KMS-11 (cell line): ENCODE data around the gene VN1R5.
"Not testable (repeated sequence)": the region's sequence is repeated elsewhere in the genome, so short reads cannot be mapped to it uniquely, and the experiment has no call there.

Source experiments
- H2AFZ ChIP-seq: fragments of 200-600 bp; sonication (generic); 2 replicates; pipeline ENCODE4 v1.6.1; 2016; ENCODE audit warnings: antibody characterized with exemption, mixed run types, low read depth
- H3K27ac ChIP-seq: fragments of 200-600 bp; sonication (generic); 2 replicates; pipeline ENCODE4 v1.6.1; 2016; ENCODE audit warnings: mild to moderate bottlenecking, mixed run types
- H3K27me3 ChIP-seq: fragments of 200-600 bp; sonication (generic); 2 replicates; pipeline ENCODE4 v1.6.1; 2017; ENCODE audit warnings: mild to moderate bottlenecking, low read depth, mixed run types, moderate library complexity; ENCODE audit not compliant: insufficient read depth
- H3K36me3 ChIP-seq: fragments of 200-600 bp; sonication (generic); 2 replicates; pipeline ENCODE4 v1.6.1; 2017; ENCODE audit warnings: mild to moderate bottlenecking, mixed run types; ENCODE audit not compliant: insufficient read depth
- H3K4me1 ChIP-seq: fragments of 200-600 bp; sonication (generic); 2 replicates; pipeline ENCODE4 v1.6.1; 2016; ENCODE audit warnings: mild to moderate bottlenecking, low read depth, mixed run types; ENCODE audit not compliant: poor library complexity, severe bottlenecking
- H3K4me2 ChIP-seq: fragments of 200-600 bp; sonication (generic); 2 replicates; pipeline ENCODE4 v1.7.0; 2016; ENCODE audit warnings: mild to moderate bottlenecking, mixed run types
- H3K4me3 ChIP-seq: fragments of 200-600 bp; sonication (generic); IDR thresholded peaks from 2 replicates; pipeline ENCODE4 v1.6.1; 2017; ENCODE audit warnings: low read depth, low read length, mixed read lengths; ENCODE audit not compliant: insufficient read depth
- H3K79me2 ChIP-seq: fragments of 200-600 bp; sonication (generic); 2 replicates; pipeline ENCODE4 v1.6.1; 2016; ENCODE audit warnings: low read depth, mixed run types; ENCODE audit not compliant: insufficient read depth
- H3K9ac ChIP-seq: fragments of 200-600 bp; sonication (generic); 2 replicates; pipeline ENCODE4 v1.6.1; 2016; ENCODE audit warnings: mild to moderate bottlenecking, mixed run types
- H4K20me1 ChIP-seq: fragments of 200-600 bp; sonication (generic); 2 replicates; pipeline ENCODE4 v1.6.1; 2016; ENCODE audit warnings: mild to moderate bottlenecking, mixed run types; ENCODE audit not compliant: insufficient read depth
- CTCF ChIP-seq: fragments of 200-600 bp; sonication (generic); conservative IDR thresholded peaks from 2 replicates; pipeline ENCODE4 v1.6.1; 2017; ENCODE audit warnings: low read depth, mild to moderate bottlenecking, antibody characterized with exemption, low read length, moderate library complexity, mixed read lengths

VN1R5 gene

GRCh38 chr1:247287460-247287859, 31.6 kb downstream of the VN1R5 start:
- H3K4me2 ChIP-seq, result no peak overlapping the region
- TF ChIP-seq CTCF, result no peak
- H3K9ac ChIP-seq, result no peak overlapping the region
- H4K20me1 ChIP-seq, result no peaks in the 10 kb centered on the region
- H3K79me2 ChIP-seq, result no peaks in the 10 kb centered on the region
- H3K27ac ChIP-seq, result no peak overlapping the region
- no peak overlapping the region for H3K4me3 ChIP-seq
- H2AFZ ChIP-seq, result no peak overlapping the region
- H3K27me3 ChIP-seq, result no peaks in the 10 kb centered on the region
- H3K36me3 ChIP-seq, result no peaks in the 10 kb centered on the region
- no peaks in the 10 kb centered on the region for H3K4me1 ChIP-seq

GRCh38 chr1:247288341-247288740, 32.5 kb downstream of the VN1R5 start:
- Histone ChIP-seq H4K20me1 (no peaks in the 10 kb centered on the region), H3K27me3 (no peaks in the 10 kb centered on the region), H3K4me1 (no peaks in the 10 kb centered on the region), H3K4me3 (no peak overlapping the region), H3K36me3 (no peaks in the 10 kb centered on the region), H2AFZ (no peak overlapping the region), H3K4me2 (no peak overlapping the region), H3K27ac (no peak overlapping the region), H3K79me2 (no peaks in the 10 kb centered on the region), H3K9ac (no peak overlapping the region)
- TF ChIP-seq CTCF, result no peak

GRCh38 chr1:247289274-247289892, 33.5 kb downstream of the VN1R5 start:
- not testable (repeated sequence) for H3K4me1 ChIP-seq, H3K27me3 ChIP-seq, H3K9ac ChIP-seq, H3K79me2 ChIP-seq, H3K4me2 ChIP-seq, H3K27ac ChIP-seq, H2AFZ ChIP-seq, H3K36me3 ChIP-seq, H4K20me1 ChIP-seq, H3K4me3 ChIP-seq

- Histone ChIP-seq H3K4me2 (no peak overlapping the region), H2AFZ (no peak overlapping the region), H3K36me3 (no peaks in the 10 kb centered on the region), H3K27me3 (no peaks in the 10 kb centered on the region), H3K4me3 (no peak overlapping the region), H3K27ac (no peak overlapping the region), H4K20me1 (no peaks in the 10 kb centered on the region), H3K4me1 (no peaks in the 10 kb centered on the region), H3K79me2 (no peaks in the 10 kb centered on the region), H3K9ac (no peak overlapping the region)
- TF ChIP-seq CTCF, result no peak
Measured at GRCh38 chr1:247290576-247290975, 34.7 kb downstream of the VN1R5 start.

GRCh38 chr1:247291161-247291560, 35.3 kb downstream of the VN1R5 start:
- no peak overlapping the region for H3K27ac ChIP-seq
- H3K4me3 ChIP-seq, result no peak overlapping the region
- H3K4me2 ChIP-seq, result no peak overlapping the region
- no peak overlapping the region for H3K9ac ChIP-seq
- no peak for TF ChIP-seq CTCF
- H3K27me3 ChIP-seq, result no peaks in the 10 kb centered on the region
- no peaks in the 10 kb centered on the region for H3K4me1 ChIP-seq
- no peak overlapping the region for H2AFZ ChIP-seq
- H3K79me2 ChIP-seq, result no peaks in the 10 kb centered on the region
- no peaks in the 10 kb centered on the region for H3K36me3 ChIP-seq
- H4K20me1 ChIP-seq, result no peaks in the 10 kb centered on the region
